ENCODE measurements around the gene ADGRL1.
"Not testable (repeated sequence)": the region's sequence is repeated elsewhere in the genome, so short reads cannot be mapped to it uniquely, and the experiment has no call there.

- not testable (repeated sequence) for TF ChIP-seq CTCF (IDR thresholded peaks at IDR 0.05; ENCODE audit: low read depth, low read length, missing input control); YY1 (IDR thresholded peaks at IDR 0.05); TAF1 (conservative IDR thresholded peaks at IDR 0.05); REST (IDR thresholded peaks at IDR 0.05); HNF4G (IDR thresholded peaks at IDR 0.05); FOXA1 (IDR thresholded peaks at IDR 0.05); ATF3 (IDR thresholded peaks at IDR 0.05); EGR1 (IDR thresholded peaks at IDR 0.05; ENCODE audit: low read depth in 2 of 2)
These were observed 11.9 kb upstream of the ADGRL1 start for GRCh38 chr19:14217886-14218285.
